Lung (tissue), 12 donors: ENCODE measurements around the gene CHDH. TPM values are rescaled to one million over a fixed set of nuclear protein-coding genes. Genes with fewer than 3 reads are reported as not detected.

Experiments used
- ATAC-seq: fragments of 200-7000 bp; cut with Tn5 transposase; one replicate; pipeline ENCODE4 v1.9.1; 2020; ENCODE audit warnings: moderate number of reproducible peaks; ENCODE audit not compliant: insufficient read depth, low FRiP score
- DNase-seq, 3 donors: peaks; one replicate each; pipeline ENCODE4 v3.0.0-alpha.2; 2013 to 2017
- H3K27ac ChIP-seq, 2 donors: one replicate each; pipeline ENCODE4 v1.5.1; 2013; ENCODE audit warnings: mild to moderate bottlenecking in 2 of 2, moderate library complexity in 2 of 2, control low read depth in 1 of 2, inconsistent platforms in 1 of 2, low read depth in 1 of 2, low read length in 1 of 2
- H3K27me3 ChIP-seq, 3 donors: one replicate each; pipeline ENCODE4 v1.5.1; 2013; ENCODE audit warnings: low read length in 2 of 3; ENCODE audit not compliant: control insufficient read depth in 3 of 3, insufficient read depth in 3 of 3
- H3K36me3 ChIP-seq, 4 donors: one replicate each; pipeline ENCODE4 v1.5.1; 2013; ENCODE audit warnings: low read length in 4 of 4, mild to moderate bottlenecking in 1 of 4, moderate library complexity in 1 of 4; ENCODE audit not compliant: control insufficient read depth in 4 of 4, insufficient read depth in 4 of 4
- H3K4me1 ChIP-seq, 5 donors: one replicate each; pipeline ENCODE4 v1.5.1; 2013; ENCODE audit warnings: low read length in 5 of 5, mild to moderate bottlenecking in 2 of 5, moderate library complexity in 1 of 5; ENCODE audit not compliant: control insufficient read depth in 5 of 5, insufficient read depth in 5 of 5
- H3K4me3 ChIP-seq: one replicate; pipeline ENCODE4 v1.5.1; 2013; ENCODE audit warnings: mild to moderate bottlenecking, control low read depth, moderate library complexity
- H3K9ac ChIP-seq, 2 donors: one replicate each; pipeline ENCODE4 v1.5.1; 2013; ENCODE audit warnings: low read length in 2 of 2, control low read depth in 1 of 2; ENCODE audit not compliant: insufficient read depth in 1 of 2
- H3K9me3 ChIP-seq, 4 donors: one replicate each; pipeline ENCODE4 v1.5.1; 2013; ENCODE audit warnings: low read length in 3 of 4, mild to moderate bottlenecking in 1 of 4, moderate library complexity in 1 of 4; ENCODE audit not compliant: control insufficient read depth in 4 of 4, insufficient read depth in 3 of 4
- WGBS, 2 donors: extraction: QIAGEN DNeasy Blood & Tissue Kit; methylation state at CpG; one replicate each; pipeline ENCODE4 v1.1.7; 2013; 5-methylcytosine and 5-hydroxymethylcytosine counted together
- polyA plus RNA-seq, 2 donors: library from polyadenylated mRNA; stranded (reverse); fragments of 200-250 nt; gene quantifications; one replicate each; pipeline ENCODE4 v1.2.1, GENCODE V29; 2013
- total RNA-seq, 2 donors: library from RNA; depleted of rRNA in 1 of 2; stranded (reverse); fragments of >200 nt in 1 of 2; gene quantifications; one replicate each; pipeline ENCODE4 v1.2.1, GENCODE V29; 2014 to 2021
- TF ChIP-seq, protein P1 (sequence below): IDR thresholded peaks from 2 replicates; pipeline ENCODE4 v1.5.1; 2012; ENCODE audit warnings: mild to moderate bottlenecking; ENCODE audit errors: control extremely low read depth, extremely low read depth
- donor health status: control.
- donor health status: control.
- donor health status: Bipolar disorder and iron deficiency.
- donor health status: healthy.
- donor health status: DM: yes; HTN: yes; CAD: no.

CHDH gene
- total and polyA plus RNA-seq, 4 donors: 1.5 to 10.9 (median 2.8) TPM

DNA sequence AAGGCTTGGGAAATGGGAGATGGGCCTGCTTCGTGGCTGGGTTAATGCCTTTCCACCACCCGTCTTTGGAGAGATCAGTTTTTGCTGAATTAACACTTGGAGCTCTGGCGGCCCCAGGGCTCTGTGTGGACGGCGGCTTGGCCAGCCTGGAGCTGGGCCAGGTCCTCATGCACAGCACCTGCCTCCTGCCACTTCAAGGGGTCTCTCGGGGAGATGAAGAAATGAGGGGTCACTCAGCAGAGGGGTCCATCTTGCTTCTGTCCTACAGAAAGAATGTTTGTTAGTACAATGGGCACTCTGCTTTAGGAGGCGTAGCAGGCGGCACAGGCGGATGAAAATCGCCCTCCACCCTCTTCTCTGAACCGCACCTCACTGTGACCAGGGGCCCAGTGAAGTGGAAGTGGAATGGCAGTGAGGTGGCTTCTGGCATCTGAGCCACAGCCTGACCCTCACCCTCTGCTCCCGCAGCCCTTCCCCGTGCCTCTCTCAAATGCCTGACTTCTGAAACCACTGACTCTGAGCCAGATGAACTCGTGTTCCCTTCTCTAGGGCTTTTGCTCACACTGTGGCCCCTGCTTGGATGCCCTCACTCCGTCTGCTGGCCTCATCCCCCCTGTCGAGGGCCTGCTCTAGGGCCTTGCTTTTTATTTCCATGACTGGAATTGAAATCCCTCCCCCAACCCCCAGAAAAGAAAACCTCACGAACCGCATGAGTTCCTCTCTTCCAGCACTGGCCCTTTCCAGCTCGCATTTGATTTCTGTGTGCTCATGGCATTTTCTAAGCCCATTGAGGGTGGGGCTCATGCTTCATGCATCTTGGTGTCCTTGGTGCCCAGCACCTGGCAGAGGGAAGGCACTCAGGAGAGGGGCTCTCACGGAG is 42.2 kb downstream of the CHDH start:
- no peaks in the 10 kb centered on the region for H3K9me3 ChIP-seq
- H3K4me1 ChIP-seq: no peaks in the 10 kb centered on the region
- no peak overlapping the region for H3K4me3 ChIP-seq
- TF ChIP-seq, protein P1, sequence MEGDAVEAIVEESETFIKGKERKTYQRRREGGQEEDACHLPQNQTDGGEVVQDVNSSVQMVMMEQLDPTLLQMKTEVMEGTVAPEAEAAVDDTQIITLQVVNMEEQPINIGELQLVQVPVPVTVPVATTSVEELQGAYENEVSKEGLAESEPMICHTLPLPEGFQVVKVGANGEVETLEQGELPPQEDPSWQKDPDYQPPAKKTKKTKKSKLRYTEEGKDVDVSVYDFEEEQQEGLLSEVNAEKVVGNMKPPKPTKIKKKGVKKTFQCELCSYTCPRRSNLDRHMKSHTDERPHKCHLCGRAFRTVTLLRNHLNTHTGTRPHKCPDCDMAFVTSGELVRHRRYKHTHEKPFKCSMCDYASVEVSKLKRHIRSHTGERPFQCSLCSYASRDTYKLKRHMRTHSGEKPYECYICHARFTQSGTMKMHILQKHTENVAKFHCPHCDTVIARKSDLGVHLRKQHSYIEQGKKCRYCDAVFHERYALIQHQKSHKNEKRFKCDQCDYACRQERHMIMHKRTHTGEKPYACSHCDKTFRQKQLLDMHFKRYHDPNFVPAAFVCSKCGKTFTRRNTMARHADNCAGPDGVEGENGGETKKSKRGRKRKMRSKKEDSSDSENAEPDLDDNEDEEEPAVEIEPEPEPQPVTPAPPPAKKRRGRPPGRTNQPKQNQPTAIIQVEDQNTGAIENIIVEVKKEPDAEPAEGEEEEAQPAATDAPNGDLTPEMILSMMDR: no peak
- 70 to 80% methylated on average over 20 of the region's 20 CpGs for WGBS, 2 donors
- DNase-seq (no peak), ATAC-seq (no peak)
- peaks cover 0 to 47% (median 13%) of the 10 kb centered on the region in 4 donors for H3K36me3 ChIP-seq
- peak overlapping the region in 1 of 2 donors; percentile 68 for H3K27ac ChIP-seq
- H3K9ac ChIP-seq: no peak overlapping the region
- H3K27me3 ChIP-seq: no peaks in the 10 kb centered on the region

DNA sequence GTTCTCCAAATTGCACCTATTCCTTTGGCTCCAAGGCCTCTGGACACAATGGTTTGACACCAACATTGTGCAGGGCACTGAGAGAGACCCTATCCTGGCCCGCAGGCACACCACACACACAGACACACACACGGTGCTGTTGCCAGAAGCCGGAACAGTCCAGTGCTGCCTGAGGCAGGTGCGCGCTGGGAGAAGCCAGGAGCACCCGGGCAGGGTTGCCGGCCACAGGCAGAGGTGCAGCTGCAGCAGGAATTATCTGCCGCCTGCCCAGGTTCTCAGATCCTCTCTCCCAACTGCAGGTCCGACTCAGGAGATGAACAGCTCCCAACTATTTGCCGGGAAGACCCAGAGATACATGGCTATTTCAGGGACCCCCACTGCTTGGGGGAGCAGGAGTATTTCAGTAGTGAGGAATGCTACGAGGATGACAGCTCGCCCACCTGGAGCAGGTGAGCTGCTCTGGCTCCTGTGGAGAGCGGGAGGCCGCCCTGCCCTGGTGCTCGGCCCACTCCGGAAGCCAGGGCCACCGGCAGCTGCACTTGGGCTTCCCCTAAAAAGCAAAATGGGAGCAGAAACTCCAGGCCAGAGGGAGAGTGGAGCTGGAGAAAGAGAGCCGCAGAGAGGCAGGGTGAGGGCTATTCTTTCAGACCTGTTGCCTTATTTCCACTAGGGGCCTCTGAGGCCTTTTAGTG is 42.9 kb downstream of the CHDH start:
- Histone ChIP-seq H3K27me3 (no peaks in the 10 kb centered on the region), H3K4me1 (no peaks in the 10 kb centered on the region), H3K4me3 (no peak overlapping the region), H3K36me3 (peaks cover 0 to 48% (median 11%) of the 10 kb centered on the region in 4 donors), H3K9me3 (no peaks in the 10 kb centered on the region), H3K9ac (no peak overlapping the region), H3K27ac (no peak overlapping the region)
- WGBS, 2 donors: 92 to 93% methylated on average over 18 of the region's 18 CpGs
- ATAC-seq: no peak
- DNase-seq: no peak
- TF ChIP-seq, protein P1: no peak

DNA sequence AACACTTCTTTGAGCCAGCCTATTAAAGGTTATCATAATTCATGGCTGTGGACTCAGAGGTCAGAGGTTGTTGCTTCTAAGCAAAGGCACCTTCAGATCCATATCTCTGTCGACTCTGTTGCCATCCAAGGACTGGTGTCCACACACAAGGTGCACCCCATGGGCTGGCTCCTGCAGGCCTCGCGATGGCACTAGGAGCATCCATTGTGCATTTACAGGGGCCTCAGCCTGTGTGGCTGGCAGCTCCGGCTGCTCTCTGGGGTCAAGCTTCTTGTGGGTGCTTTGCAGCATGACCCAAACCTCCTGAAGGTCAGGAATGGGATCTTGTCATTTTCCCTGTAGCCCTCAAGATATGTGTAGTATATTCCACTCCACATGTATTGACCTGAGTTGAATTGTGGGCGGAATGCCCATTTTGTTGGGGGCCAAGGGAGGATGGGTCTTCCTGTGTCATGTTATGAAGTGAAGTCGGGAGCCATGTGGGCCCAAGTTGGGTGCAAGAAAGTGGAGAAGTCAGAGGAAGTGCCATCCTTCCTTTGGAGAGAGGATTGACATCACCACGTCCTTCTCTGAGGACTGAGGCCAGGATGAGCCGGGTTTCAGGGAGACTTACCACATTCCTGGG is 43.9 kb downstream of the CHDH start:
- TF ChIP-seq, protein P1: no peak
- Histone ChIP-seq H3K9me3 (no peaks in the 10 kb centered on the region), H3K27ac (no peak overlapping the region), H3K36me3 (peaks cover 0 to 44% (median 12%) of the 10 kb centered on the region in 4 donors), H3K9ac (no peak overlapping the region), H3K4me3 (no peak overlapping the region), H3K4me1 (no peaks in the 10 kb centered on the region), H3K27me3 (no peaks in the 10 kb centered on the region)
- DNase-seq (no peak), ATAC-seq (no peak)
- WGBS, 2 donors: 84 to 90% methylated on average over 8 of the region's 8 CpGs
